ENCODE data around the gene SDF2L1. TPM values are rescaled to one million over a fixed set of nuclear protein-coding genes. Genes with fewer than 3 reads are reported as not detected.

SDF2L1 gene
- total RNA-seq, 1 donor from 2014 or later: 37.4 TPM

DNA sequence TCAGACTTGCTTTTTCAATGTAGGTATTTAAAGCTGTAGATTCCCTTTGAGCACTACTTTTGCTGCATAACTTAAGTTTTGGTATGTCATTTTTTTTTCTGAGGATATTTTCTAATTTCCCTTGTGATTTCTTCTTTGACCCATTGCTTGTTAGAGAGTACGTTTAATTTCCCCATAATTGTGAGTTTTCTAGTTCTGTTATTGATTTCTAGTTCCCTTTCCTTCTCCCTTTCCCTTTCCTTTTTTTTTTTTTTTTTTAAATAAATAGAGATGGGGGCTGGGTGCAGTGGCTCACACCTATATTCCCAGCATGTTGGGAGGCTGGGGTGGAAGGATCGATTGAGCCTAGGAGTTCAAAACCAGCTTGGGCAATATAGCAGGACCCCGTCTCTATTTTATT lies 43.8 kb upstream of the SDF2L1 start:
- Histone ChIP-seq H3K9me3 (no peaks in the 10 kb centered on the region), H3K36me3 (peaks cover 28 to 30% of the 10 kb centered on the region in 2 donors), H3K4me1 (peaks cover 0 to 8% of the 10 kb centered on the region in 2 donors), H3K27me3 (no peaks in the 10 kb centered on the region), H3K27ac (no peak overlapping the region), H3K4me3 (no peak overlapping the region)
- no peak for DNase-seq (ENCODE audit: low spot score in 2 of 2)
- TF ChIP-seq, protein P1, sequence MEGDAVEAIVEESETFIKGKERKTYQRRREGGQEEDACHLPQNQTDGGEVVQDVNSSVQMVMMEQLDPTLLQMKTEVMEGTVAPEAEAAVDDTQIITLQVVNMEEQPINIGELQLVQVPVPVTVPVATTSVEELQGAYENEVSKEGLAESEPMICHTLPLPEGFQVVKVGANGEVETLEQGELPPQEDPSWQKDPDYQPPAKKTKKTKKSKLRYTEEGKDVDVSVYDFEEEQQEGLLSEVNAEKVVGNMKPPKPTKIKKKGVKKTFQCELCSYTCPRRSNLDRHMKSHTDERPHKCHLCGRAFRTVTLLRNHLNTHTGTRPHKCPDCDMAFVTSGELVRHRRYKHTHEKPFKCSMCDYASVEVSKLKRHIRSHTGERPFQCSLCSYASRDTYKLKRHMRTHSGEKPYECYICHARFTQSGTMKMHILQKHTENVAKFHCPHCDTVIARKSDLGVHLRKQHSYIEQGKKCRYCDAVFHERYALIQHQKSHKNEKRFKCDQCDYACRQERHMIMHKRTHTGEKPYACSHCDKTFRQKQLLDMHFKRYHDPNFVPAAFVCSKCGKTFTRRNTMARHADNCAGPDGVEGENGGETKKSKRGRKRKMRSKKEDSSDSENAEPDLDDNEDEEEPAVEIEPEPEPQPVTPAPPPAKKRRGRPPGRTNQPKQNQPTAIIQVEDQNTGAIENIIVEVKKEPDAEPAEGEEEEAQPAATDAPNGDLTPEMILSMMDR (IDR thresholded peaks at IDR 0.05): no peak
- intact Hi-C loops (cut with DNase I): no loop called here

DNA sequence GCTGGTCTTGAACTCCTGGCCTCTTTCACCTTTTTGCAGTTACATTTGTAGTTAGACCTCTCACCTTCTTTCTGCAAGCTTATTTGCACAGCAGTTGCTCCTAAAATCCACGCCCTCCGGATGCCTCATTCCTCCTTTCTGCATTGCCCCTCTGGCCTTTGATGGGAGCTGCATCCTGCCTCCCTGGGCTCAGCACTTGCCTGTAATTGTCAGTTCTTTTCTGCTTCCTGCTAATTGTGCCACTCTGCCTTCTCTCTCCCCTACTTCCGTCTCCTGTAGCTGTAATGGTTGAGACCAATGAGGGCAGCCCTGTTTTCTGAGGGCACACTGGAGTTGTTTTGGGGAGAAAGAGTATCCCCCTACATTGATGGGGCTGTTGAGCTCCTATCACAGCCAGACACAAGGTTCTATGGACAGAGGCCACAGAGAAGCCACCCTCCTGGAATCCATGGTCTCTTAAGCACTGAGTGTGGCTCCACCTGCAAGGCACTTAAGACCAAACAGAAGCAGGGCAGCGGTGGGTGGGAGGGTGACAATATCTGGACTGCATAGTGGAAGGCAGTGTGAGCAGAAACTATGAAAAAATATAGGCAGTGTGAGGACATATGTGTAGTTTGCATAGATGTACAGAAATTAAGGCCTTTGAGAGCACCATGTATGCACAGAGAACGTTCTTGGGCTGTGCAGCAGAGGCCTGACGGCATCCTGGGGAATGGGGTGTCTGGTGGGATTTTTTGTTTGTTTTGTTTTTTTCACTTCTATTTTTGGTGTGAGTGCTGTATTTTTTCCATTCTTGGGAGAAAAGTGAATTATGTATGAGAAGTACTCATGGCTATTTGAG lies 42.8 kb upstream of the SDF2L1 start:
- intact Hi-C loops (cut with DNase I): no loop called here

DNA sequence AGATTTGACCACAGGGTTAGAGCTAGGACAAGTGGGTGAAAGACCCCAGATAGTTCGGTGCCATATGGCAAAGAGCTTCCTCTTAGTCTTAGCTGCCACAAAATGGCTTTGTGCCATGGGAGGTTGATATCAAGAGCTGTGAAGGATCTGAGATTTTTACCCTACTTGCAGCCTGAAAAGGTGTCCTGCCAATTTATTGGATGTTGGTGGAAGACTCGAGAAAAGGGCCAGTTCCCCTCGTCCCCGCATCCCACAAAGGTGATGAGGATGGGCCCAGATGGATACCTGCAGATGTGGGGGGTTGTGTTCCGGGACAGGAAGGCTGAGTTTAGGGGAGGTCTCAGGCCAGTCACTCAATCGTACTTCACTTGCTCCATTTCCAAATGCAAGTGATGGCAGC lies 39.5 kb upstream of the SDF2L1 start:
- intact Hi-C loops (cut with DNase I): no loop called here
- TF ChIP-seq, protein P1 (IDR thresholded peaks at IDR 0.05): no peak
- Histone ChIP-seq H3K36me3 (no peaks in the 10 kb centered on the region), H3K4me3 (no peak overlapping the region), H3K27me3 (no peaks in the 10 kb centered on the region), H3K9me3 (no peaks in the 10 kb centered on the region), H3K27ac (no peak overlapping the region), H3K4me1 (peaks cover 0 to 8% of the 10 kb centered on the region in 2 donors)
- no peak for DNase-seq (ENCODE audit: low spot score in 2 of 2)

More for the DNA sequence above, 42.8 kb upstream of the SDF2L1 start:
- peaks cover 0 to 8% of the 10 kb centered on the region in 2 donors for H3K4me1 ChIP-seq
- no peaks in the 10 kb centered on the region for H3K27me3 ChIP-seq
- H3K9me3 ChIP-seq: no peaks in the 10 kb centered on the region
- no peak overlapping the region for H3K4me3 ChIP-seq
- no peak for DNase-seq (ENCODE audit: low spot score in 2 of 2)
- TF ChIP-seq, protein P1 (IDR thresholded peaks at IDR 0.05): no peak
- no peak overlapping the region for H3K27ac ChIP-seq
- peaks cover 19 to 21% of the 10 kb centered on the region in 2 donors for H3K36me3 ChIP-seq

DNA sequence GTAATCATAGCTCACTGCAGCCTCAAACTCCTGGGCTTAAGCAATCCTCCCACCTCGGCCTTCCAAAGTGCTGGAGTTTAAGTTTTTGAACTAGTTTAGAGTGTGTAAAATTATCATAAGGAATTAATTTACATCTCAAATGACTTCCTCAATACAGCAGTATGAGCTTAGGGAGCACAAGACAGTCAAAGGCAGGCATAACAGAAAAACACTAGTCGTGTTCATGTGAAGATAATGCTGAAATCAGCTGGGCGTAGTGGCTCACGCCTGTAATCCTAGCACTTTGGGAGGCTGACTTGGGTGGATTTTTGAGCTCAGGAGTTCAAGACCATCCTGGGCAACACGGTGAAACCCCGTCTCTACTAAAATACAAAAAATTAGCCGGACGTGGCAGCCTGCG lies 38.1 kb upstream of the SDF2L1 start:
- Histone ChIP-seq H3K36me3 (no peaks in the 10 kb centered on the region), H3K9me3 (no peaks in the 10 kb centered on the region), H3K27ac (no peak overlapping the region), H3K4me1 (peaks cover 0 to 8% of the 10 kb centered on the region in 2 donors), H3K4me3 (no peak overlapping the region), H3K27me3 (no peaks in the 10 kb centered on the region)
- no peak for DNase-seq (ENCODE audit: low spot score in 2 of 2)
- intact Hi-C loops (cut with DNase I): no loop called here
- TF ChIP-seq, protein P1 (IDR thresholded peaks at IDR 0.05): no peak

DNA sequence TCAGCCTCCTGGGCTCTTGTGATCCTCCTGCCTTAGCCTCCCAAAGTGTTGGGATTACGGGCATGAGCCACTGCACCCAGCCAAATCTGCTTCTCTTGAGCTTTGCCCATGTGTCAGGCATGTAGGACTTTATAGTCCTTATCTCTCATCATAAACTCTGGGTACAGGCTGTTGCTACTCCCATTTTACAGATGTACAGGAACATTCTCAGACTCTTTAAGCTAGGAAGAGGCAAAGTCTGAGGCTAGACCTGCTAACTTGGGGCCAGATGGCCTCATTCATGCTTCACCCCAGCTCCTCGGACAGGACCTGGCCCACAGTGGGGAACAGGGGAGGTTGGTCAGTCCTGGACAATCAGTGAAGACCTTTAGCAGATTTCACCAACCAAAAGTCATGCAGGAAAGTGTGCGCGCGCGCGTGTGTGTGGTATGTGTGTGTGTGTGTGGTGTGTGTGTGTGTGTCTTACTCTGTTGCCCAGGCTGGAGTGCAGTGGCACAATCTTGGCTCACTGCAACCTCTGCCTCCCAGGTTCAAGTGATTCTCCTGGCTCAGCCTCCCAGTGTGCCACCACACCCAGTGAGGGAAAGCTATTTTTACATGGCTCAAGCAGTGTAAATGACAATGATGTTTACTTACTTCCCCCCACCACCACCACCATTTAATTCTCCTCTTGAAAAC lies 36.1 kb upstream of the SDF2L1 start:
- no peak for DNase-seq (ENCODE audit: low spot score in 2 of 2)
- TF ChIP-seq, protein P1 (IDR thresholded peaks at IDR 0.05): no peak
- Histone ChIP-seq H3K27me3 (no peaks in the 10 kb centered on the region), H3K27ac (no peak overlapping the region), H3K9me3 (no peaks in the 10 kb centered on the region), H3K4me1 (no peaks in the 10 kb centered on the region), H3K4me3 (no peak overlapping the region), H3K36me3 (peaks cover 4 to 6% of the 10 kb centered on the region in 2 donors)
- intact Hi-C loops (cut with DNase I): no loop called here

All from ascending aorta (tissue), 2 donors.